GDM1 (cell line): ENCODE results near the gene ZNF536.

Experiments used
- DNase-seq: peaks from one replicate; lab custom pipeline; 2025; lab: John Stamatoyannopoulos, UW

Gene ZNF536

DNA sequence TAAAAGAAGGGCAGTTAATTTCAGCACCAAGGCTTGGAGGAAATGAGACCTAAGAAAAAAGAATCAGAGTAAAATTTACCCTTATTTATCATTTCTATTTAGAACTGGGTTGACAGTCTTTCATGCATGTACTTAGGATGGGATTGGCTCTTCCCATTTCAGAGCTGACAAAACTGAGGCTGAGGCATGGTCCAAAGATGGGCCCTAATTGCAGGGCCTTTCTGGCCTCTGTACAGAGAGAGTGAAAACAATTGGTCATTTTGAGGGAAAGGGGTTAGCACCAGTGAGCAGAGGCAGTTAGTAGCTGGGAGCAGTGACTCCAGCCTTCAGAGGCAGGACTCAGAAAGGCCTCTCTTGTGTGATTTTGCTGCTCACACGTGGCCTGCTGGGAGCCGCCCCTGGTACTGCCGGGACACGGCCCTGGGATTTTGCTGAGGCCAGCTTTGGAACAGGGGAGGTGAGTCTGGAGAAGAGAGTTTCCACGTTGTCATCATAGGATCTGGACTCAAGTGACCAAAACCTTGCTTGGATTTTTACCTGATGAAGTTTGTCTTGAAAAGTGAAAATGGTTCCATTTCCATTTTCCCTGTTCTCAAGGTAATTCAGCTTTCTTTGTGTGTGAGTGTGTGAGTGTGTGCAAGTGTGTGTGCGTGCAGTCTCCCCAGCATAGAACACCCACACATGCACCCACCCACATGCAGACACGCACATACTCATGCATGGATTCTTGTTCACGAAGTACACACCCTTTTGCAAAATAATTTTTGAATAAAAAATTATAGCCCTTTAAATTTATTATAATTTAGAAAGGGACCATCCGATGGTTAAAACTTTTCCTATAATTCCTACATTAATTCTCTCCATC is at the start of gene ZNF536:
TSS of gene ZNF536 (plus strand) at position 425 of the 865 bp plus-strand sequence. CDS start 71,179 bp downstream, outside the sequence.
- DNase-seq: no peak

DNA sequence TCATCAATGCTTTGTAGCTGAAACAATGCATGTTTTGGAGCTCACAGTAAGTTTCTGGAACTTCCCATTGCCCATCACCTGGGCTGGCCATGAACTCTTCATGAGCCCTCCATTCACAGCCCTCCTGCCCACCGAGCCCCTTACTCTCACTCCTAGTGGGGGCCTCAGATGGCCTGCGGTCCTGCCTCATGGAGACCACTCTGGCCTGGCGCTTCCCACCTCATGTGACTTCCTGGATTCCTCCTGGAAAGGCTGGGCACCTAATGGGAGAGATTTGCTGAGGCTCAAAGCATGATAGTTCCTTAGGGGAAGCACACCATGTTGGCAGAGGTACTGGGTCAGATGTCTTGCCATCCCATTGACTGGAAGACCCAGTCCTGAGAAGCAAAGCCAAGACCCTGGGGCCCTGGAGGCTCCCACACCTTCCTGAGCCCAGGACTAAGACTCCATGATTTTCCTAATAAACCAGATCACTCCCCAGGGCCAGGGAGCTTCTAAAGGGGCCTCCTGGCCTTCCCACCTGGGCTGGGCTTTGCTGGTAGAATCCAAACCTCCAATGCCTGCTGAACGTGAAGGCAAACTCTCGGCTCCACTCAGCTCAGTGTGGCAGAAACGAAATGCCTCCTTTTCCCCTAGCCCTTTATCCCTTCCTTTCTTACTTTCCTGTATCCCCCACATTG is 49.4 kb upstream of the ZNF536 start:
- no peak for DNase-seq

GRCh38 chr19:30323904-30324303 is 48.3 kb upstream of the ZNF536 start:
- DNase-seq: no peak

DNA sequence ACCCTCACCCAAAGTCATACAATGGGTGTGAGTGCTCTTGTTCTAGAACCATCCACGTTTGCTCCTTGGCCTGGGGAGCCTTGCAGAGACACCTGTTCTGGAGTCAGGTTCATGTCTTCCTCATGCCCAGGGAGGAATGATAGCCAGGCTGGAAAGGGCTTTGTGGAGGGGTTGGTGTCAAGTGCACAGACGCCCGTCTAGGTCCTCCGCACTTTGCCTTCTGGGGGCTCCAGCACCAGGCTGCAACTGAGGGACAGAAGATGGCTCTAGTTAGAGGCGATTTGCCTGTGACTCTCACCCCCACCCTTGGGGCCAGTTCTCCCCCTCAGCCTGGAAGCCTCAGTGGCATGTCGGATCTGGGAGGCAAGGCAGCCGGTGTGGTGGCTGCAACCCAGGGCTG is 47.2 kb upstream of the ZNF536 start:
- DNase-seq: no peak

GRCh38 chr19:30325676-30326392 is 46.4 kb upstream of the ZNF536 start:
- DNase-seq: no peak

DNA sequence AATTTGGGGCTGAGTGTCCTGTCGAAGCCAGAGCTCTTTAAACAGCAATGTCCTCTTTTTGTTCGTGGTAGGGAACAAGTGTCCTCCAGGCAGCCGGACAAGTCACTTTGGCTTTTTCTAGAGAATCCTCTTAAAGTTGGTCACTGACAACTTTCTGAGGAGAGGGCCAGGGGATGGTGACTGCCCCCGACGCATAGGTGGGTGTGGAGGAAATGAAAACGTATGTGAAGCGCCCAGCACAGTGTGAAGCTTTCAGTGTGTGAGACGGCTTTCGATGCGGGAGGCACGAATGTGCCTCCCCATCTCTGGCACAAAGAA is 45.8 kb upstream of the ZNF536 start:
- DNase-seq: no peak

DNA sequence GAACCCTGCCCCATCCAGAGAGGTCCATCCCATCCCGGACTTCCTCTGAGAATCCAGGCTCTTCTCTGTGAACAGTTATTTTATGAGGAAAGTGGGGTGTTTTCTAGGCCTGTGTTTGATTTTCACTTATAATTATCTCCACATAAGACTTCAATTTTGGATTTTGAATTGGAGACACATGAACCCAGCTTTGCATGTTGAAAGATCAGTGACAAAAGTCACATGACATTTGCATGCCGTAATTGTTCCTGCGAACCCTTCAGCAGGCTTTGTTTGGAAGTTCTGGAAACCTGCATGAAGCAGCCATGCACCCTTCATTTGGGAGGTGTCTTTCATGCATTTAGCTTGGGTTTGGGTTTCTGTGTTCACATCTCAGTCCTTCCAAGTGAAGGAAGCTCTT is 44.9 kb upstream of the ZNF536 start:
- no peak for DNase-seq

GRCh38 chr19:30328096-30328495 is 44.1 kb upstream of the ZNF536 start:
- DNase-seq: no peak

DNA sequence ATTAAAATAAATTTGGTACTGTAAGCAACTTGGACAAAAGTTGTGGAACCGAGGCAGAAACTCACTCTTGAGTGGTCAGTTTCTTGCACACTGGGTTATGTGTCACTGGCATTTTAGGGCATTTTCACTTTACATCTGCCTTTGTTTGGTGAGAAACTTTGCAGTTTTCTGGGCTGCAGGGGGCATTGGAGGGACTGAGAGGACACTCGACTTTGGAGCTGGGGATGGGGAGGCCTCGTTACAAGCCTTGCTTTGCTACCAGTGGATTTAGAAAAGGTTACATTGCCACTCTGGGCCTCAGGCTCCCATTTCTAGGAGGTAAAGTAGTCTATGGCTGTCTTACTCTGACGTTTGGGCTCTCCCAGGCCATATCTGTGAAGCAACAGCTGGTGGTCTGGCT is 41.9 kb upstream of the ZNF536 start:
- no peak for DNase-seq

DNA sequence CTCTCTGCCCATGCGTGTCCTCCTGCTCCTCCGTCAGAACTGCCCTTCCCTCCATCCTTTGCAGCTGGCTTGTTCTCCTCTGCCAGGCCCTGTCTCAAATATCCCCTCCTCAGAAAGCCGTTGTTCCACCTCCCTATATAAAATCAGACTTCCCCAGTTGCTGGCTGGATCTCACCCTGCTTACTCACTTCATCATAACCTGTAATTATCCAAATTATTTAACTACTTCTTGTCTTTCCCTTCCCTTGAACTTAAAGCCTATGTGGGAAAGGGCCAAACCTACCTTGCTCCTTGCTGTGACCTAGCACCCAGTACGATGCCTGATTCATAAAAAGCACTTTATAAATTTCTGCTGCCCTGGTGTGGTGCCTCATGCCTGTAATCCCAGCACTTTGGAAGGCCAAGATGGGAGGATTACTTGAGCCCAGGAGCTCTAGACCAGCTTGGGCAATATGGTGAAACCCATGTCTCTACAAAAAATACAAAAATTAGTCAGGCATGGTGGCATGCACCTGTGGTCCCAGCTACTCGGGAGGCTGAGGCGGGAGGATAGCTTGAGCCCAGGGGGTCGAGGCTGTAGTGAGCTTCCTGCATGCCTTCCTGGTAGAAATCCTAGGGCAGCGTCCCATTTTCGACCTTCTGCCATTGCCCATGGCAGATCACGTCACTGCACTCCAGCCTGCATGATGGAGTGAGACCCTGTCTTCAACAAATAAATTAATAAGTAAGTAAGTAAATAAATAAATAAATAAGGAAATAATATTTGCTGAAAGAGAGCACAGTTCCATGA is 39.5 kb upstream of the ZNF536 start:
- no peak for DNase-seq

DNA sequence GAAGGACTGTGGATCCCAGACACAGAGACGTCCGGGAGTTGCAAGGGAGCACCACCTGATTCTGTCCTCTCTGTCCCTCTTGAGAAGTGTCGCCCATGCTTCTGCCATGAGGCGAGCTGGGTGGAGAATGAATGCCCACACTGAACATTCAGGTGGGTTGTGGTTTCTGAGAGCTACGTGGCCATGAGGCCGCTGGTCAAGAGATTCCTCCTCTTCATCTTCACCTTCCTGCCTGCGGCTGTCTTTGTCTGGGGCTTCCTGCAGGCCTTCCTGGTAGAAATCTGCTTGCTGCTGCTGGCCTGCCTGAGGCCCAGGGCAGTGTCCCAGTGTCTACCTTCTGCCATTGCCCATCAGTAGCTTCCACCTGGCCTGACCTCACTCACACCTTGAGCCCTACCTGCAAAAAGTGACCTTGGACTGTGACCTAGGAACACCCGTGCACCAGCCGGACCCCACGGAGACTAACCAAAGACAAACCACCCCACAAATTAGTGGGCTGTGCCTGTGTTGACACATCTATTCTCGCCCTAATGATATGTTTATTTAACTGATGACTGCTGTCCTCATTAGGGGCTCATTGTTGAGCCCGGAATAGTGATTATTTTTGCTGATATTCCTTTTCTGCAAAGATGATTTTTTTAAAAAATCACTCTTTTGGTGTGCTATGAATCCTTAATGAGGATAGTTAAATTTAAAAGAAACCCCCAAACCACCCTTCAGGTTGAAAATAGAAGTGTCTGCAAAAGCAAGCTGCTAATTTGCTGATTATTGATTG is 38.7 kb upstream of the ZNF536 start:
- DNase-seq: no peak

- DNase-seq: no peak
These were observed 37.3 kb upstream of the ZNF536 start for GRCh38 chr19:30334841-30335240.

DNA sequence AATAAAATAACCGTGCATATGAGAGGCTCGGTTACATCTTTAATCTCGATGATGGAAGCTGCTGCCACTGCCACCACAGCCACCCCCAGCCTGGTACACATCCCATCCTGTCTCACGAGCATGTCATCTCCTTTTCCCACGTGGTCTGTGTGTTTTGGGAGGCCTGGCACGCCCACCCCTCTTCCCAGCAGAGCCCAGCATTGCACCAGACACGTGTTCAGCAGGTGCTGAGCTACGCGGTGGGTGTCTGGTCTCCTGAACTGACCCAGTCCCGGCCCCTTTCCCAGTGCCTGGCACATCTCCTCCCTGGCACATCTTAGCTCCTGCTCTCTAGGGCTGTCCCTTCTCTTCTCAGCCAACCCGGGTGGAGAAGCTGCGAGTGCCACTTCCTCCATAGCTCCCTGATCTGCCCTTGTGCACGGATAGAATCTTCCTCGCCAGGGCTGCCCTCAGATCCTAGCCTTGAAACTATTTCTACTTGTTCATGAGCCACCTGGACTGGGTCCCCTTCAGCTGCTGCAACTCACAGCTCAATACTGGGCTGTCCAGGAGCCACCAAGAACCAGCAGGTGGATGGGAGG is 36.8 kb upstream of the ZNF536 start:
- DNase-seq: no peak

- DNase-seq: no peak
These were observed 35.9 kb upstream of the ZNF536 start for GRCh38 chr19:30336290-30336689.

DNA sequence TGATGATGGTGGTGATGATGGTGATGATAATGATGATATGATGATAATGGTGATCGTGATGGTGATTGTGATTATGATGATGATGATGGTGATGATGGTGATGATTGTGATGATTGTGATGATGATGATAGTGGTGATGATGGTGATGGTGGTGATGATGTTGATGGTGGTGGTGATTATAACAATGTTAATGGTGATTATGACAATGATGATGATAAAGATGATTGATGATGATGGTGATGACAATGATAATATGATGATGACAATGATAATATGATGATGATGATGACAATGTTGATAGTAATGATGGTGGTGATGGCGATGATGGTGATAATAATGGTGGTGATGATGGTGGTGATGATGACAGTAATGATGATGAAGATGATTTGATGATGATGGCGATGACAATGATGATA is 34.1 kb upstream of the ZNF536 start:
- DNase-seq: no peak

DNA sequence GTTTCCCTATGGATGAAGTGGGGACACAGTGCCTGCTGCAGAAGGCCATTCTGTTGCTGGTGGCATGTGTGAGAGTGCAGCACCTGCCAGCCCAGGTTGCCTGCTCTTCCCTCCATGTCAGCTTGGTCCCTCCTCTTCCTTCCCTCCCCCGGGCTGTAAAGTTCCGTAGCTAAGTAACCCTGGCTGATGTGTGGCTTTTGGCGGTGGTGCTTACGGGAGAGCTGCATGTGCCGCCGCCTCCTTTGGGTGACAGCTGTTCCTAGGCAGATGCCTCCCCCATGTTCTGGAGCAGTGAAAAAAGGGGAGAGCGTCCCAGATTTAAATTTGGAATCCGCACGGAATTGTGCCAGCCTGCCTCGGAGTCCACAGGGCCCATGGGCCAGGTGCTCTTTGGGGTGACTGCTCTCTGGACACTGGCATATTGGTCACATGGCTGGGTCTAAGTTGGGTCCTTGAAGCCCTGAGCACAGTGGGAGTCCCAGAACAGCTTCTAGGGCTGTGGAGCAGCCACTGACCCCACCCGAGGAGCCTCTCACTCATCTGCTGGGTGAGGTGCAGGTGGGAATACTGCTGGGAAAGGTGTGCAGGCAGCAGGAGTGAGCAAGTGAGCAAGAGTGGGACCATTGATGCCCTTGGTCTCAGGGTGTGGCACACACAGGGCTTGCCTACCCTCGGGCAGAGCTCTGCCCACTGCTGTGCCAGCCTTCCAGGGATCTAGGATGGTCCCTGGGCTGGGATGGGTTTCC is 33.1 kb upstream of the ZNF536 start:
- DNase-seq: no peak

- DNase-seq: no peak
These were observed 32.3 kb upstream of the ZNF536 start for GRCh38 chr19:30339624-30340525.

- no peak for DNase-seq
These were observed 31.2 kb upstream of the ZNF536 start for GRCh38 chr19:30340771-30341561.
